WERI-Rb-1 (cell line): ENCODE measurements around the gene HS3ST4.
A peak's percentile ranks its signal among the peaks of the same experiment; 100 is the strongest.

ENCODE experiments used
- DNase-seq: peaks from one replicate; pipeline ENCODE4 v3.0.0-alpha.2; 2020
- H3K27ac ChIP-seq: fragments of 250-450 bp; sonication (Bioruptor Pico); 2 replicates; pipeline ENCODE4 v1.5.1; 2020; ENCODE audit warnings: mild to moderate bottlenecking, moderate library complexity
- H3K27me3 ChIP-seq: fragments of 250-450 bp; sonication (Bioruptor Pico); 2 replicates; pipeline ENCODE4 v1.5.1; 2021; ENCODE audit warnings: mild to moderate bottlenecking, low read depth, moderate library complexity; ENCODE audit not compliant: insufficient read depth, severe bottlenecking
- H3K36me3 ChIP-seq: fragments of 250-450 bp; sonication (Bioruptor Pico); 2 replicates; pipeline ENCODE4 v1.5.1; 2020; ENCODE audit warnings: mild to moderate bottlenecking, moderate library complexity
- H3K4me3 ChIP-seq: 2 replicates; pipeline ENCODE4 v1.5.1; 2011; ENCODE audit warnings: low read depth, mild to moderate bottlenecking, control low read depth, low read length
- H3K9me3 ChIP-seq: fragments of 250-450 bp; sonication (Bioruptor Pico); 2 replicates; pipeline ENCODE4 v1.5.1; 2021; ENCODE audit warnings: mild to moderate bottlenecking, moderate library complexity; ENCODE audit not compliant: severe bottlenecking
- CTCF ChIP-seq: IDR thresholded peaks from 2 replicates; pipeline ENCODE4 v1.5.1; 2011; ENCODE audit warnings: low read depth, mild to moderate bottlenecking, control low read depth, inconsistent platforms, low read length

HS3ST4 gene

GRCh38 chr16:25845901-25846300 is 154.1 kb downstream of the HS3ST4 start:
- TF ChIP-seq CTCF = no peak
- no peak overlapping the region for H3K4me3 ChIP-seq
- DNase-seq = no peak
- H3K27me3 ChIP-seq = no peaks in the 10 kb centered on the region
- H3K36me3 ChIP-seq = no peaks in the 10 kb centered on the region
- no peaks in the 10 kb centered on the region for H3K9me3 ChIP-seq
- peak overlapping the region; percentile 34; the same call in 1 of the 2 replicates for H3K27ac ChIP-seq

GRCh38 chr16:25854141-25854540 is 162.4 kb downstream of the HS3ST4 start:
- Histone ChIP-seq H3K27me3 (no peaks in the 10 kb centered on the region), H3K9me3 (no peaks in the 10 kb centered on the region), H3K36me3 (no peaks in the 10 kb centered on the region), H3K27ac (no peak overlapping the region), H3K4me3 (no peak overlapping the region)
- DNase-seq = no peak
- TF ChIP-seq CTCF = no peak

- no peaks in the 10 kb centered on the region for H3K36me3 ChIP-seq
- H3K27me3 ChIP-seq = no peaks in the 10 kb centered on the region
- DNase-seq = no peak
- no peaks in the 10 kb centered on the region for H3K9me3 ChIP-seq
- no peak overlapping the region for H3K27ac ChIP-seq
- H3K4me3 ChIP-seq = no peak overlapping the region
- TF ChIP-seq CTCF = no peak
Measured at GRCh38 chr16:25855063-25855462, 163.3 kb downstream of the HS3ST4 start.

- DNase-seq = no peak
- H3K27ac ChIP-seq = no peak overlapping the region
Measured at GRCh38 chr16:25855818-25856217, 164.1 kb downstream of the HS3ST4 start.

GRCh38 chr16:25859645-25860044 is 167.9 kb downstream of the HS3ST4 start:
- no peak for TF ChIP-seq CTCF
- no peak for DNase-seq
- no peak overlapping the region for H3K4me3 ChIP-seq
- no peaks in the 10 kb centered on the region for H3K9me3 ChIP-seq
- no peaks in the 10 kb centered on the region for H3K27me3 ChIP-seq
- H3K36me3 ChIP-seq = no peaks in the 10 kb centered on the region; the same call in 1 of the 2 replicates
- H3K27ac ChIP-seq = no peak overlapping the region

More at GRCh38 chr16:25855818-25856217, 164.1 kb downstream of the HS3ST4 start:
- no peak overlapping the region for H3K4me3 ChIP-seq
- no peaks in the 10 kb centered on the region for H3K9me3 ChIP-seq
- no peak for TF ChIP-seq CTCF
- H3K27me3 ChIP-seq = no peaks in the 10 kb centered on the region
- no peaks in the 10 kb centered on the region for H3K36me3 ChIP-seq

GRCh38 chr16:25867041-25867440 is 175.3 kb downstream of the HS3ST4 start:
- Histone ChIP-seq H3K27me3 (no peaks in the 10 kb centered on the region), H3K27ac (peak overlapping the region; percentile 69), H3K36me3 (no peaks in the 10 kb centered on the region; the same call in 1 of the 2 replicates), H3K4me3 (no peak overlapping the region), H3K9me3 (no peaks in the 10 kb centered on the region)
- no peak for TF ChIP-seq CTCF
- DNase-seq = peak; percentile 34
